C4-2B (cell line): ENCODE measurements around the gene TST.

ENCODE experiments used
- H3K27ac ChIP-seq: fragments of 450-650 bp; 2 replicates; pipeline ENCODE4 v1.5.1; 2017
- ZFX ChIP-seq: fragments of 450-650 bp; IDR thresholded peaks from 2 replicates; pipeline ENCODE4 v1.6.1; 2017
- TF ChIP-seq, protein P1 (sequence below): fragments of 450-650 bp; conservative IDR thresholded peaks from 2 replicates; pipeline ENCODE4 v1.5.1; 2017; ENCODE audit warnings: mild to moderate bottlenecking

Gene TST

DNA sequence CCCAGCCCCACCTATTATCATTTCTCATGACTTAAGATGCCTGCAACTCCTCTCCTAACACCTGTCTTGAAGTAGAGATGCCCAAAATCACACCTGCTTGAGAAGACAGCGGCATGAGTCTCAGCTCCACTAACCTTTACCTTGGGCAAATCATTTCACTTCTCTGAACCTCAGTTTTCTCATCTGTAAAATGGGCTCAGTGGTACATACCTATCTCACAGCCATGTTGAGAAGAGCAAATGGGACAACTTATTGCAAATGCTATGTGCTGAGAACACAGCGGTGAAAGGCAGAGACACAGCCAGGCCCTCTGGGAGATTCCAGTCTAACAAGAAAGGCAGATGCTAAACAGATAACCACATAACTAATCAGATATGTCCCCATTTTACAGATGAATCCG, 7.8 kb downstream of the TST start:
- TF ChIP-seq, protein P1, sequence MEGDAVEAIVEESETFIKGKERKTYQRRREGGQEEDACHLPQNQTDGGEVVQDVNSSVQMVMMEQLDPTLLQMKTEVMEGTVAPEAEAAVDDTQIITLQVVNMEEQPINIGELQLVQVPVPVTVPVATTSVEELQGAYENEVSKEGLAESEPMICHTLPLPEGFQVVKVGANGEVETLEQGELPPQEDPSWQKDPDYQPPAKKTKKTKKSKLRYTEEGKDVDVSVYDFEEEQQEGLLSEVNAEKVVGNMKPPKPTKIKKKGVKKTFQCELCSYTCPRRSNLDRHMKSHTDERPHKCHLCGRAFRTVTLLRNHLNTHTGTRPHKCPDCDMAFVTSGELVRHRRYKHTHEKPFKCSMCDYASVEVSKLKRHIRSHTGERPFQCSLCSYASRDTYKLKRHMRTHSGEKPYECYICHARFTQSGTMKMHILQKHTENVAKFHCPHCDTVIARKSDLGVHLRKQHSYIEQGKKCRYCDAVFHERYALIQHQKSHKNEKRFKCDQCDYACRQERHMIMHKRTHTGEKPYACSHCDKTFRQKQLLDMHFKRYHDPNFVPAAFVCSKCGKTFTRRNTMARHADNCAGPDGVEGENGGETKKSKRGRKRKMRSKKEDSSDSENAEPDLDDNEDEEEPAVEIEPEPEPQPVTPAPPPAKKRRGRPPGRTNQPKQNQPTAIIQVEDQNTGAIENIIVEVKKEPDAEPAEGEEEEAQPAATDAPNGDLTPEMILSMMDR, result no peak
- H3K27ac ChIP-seq, result no peak overlapping the region

DNA sequence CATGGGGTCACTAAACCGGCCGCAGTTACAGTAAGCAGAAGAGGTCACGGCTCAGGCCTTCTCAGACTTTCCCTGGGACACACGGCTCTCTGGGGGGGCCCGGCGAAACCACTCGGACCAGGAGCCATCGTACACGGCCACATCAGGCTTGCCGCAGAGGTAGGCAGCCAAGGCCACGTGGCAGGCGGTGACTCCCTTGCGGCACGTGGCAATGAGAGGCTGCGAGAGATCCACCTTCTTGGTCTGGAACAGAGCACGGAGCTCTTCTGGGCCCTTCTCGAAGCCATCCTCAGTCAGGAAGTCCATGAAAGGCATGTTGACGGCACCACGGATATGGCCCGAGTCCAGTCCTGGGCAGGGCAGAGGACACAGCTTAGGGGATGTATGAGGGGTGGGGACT, 8.3 kb downstream of the TST start:
- no peak for TF ChIP-seq ZFX
- TF ChIP-seq, protein P1, result no peak
- no peak overlapping the region for H3K27ac ChIP-seq

DNA sequence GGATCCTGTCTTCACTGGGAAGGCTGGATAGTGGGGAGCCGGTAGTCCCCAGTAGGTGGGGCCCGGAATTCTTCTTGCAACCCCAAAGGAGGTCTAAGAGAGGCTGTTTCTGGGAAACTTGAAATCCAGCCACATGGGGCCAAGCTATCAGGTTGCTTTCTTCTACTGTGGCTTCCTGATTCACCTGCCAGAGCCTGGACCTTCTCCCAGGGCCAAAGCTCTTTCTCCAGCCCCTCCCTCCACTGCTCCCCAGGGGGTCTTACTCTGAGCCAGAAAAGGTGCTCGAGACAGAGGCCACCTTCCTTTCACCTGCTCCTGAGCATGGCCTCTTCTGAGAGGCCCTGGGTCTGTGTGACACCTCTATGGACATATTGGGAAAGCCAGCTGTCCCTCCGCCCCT, 9.1 kb downstream of the TST start:
- TF ChIP-seq, protein P1, result no peak
- TF ChIP-seq ZFX, result no peak

DNA sequence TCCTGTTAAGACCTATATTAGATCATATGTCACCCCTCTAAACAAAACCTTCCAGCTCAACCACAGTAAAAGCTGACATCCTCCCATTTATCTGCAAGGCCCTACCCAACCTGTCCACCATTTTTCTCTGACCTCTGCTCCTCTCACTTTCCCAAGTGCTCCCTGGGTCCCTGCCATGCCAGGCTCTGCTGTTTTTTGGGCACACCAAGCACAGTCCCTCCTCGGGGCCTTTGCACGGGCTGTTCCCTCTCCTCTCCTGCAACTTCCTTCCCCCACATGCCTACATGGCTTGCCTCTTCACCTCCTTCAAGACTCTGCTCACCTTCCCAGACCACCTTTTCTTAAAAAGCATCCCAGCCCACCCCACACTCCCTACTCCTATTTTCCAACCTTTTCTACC, 9.8 kb downstream of the TST start:
- TF ChIP-seq, protein P1, result no peak
- TF ChIP-seq ZFX, result no peak

More for the DNA sequence above, 9.1 kb downstream of the TST start:
- H3K27ac ChIP-seq, result no peak overlapping the region

DNA sequence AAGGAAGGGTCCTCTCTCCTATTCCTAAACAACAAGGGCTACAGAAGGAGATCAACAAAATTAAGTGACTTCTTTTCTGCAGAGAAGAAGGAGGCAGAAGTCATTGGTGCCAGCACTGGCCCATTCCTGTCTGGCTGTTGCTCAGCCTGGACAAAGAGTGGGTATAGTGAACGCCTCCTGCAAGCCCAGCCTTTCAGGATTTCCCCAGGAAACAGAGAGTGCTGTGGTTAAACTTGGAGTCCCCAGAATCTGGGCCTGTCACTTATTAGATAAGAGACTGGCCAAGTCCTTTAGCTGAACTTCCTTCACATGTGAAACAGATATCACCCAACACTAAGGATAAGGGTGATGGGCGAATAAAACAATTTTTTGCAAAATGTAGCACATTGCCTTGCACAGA, 10.9 kb downstream of the TST start:
- TF ChIP-seq ZFX, result no peak
- TF ChIP-seq, protein P1, result no peak

More for the DNA sequence above, 9.8 kb downstream of the TST start:
- no peak overlapping the region for H3K27ac ChIP-seq

DNA sequence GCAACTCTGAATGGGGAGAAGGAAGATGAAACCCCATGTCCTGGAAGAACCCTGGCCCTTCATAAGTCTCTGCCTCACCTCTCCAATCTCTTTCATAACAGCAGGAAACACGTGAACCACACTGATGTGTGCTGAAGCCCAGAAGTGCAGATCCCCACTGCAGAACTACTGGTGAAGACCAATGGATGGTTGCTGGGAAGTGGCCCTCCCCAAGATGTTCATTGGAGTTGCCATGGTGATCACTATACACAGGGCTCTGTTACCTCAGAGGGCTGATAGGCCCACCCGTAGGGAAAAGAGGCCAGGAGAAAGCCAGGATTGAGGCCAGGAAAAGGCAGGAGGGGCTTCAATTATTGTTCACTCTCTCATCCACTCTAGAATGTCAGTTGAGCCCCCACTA, 11.6 kb downstream of the TST start:
- TF ChIP-seq, protein P1, result no peak
- TF ChIP-seq ZFX, result no peak

More for the DNA sequence above, 10.9 kb downstream of the TST start:
- no peak overlapping the region for H3K27ac ChIP-seq

DNA sequence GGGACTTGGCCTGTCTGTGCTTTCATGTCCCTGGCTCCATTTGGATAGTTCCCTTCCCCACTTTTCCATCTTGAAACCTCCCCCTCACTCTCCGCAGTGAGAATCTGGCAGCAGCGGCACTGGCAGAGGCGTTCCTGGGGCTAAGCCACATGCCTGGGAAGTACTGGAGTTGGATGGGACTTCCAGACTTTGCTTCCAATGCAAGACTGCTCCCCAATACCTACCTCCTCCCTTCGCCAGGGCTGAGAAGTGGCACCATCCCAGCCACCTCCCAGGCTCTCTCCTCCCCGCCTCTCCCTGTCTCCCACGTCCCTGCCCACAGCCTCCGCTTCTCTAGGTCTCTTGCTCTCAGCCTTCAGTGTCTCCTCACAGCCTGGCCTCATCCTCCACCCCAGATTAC, 16.6 kb downstream of the TST start:
- TF ChIP-seq, protein P1, result no peak
- TF ChIP-seq ZFX, result no peak
- no peak overlapping the region for H3K27ac ChIP-seq

More for the DNA sequence above, 11.6 kb downstream of the TST start:
- H3K27ac ChIP-seq, result no peak overlapping the region
